ENCODE results near the gene GPATCH2L.

- TF ChIP-seq POLR2A (IDR thresholded peaks at IDR 0.05), result no peak
- TF ChIP-seq, protein P1, sequence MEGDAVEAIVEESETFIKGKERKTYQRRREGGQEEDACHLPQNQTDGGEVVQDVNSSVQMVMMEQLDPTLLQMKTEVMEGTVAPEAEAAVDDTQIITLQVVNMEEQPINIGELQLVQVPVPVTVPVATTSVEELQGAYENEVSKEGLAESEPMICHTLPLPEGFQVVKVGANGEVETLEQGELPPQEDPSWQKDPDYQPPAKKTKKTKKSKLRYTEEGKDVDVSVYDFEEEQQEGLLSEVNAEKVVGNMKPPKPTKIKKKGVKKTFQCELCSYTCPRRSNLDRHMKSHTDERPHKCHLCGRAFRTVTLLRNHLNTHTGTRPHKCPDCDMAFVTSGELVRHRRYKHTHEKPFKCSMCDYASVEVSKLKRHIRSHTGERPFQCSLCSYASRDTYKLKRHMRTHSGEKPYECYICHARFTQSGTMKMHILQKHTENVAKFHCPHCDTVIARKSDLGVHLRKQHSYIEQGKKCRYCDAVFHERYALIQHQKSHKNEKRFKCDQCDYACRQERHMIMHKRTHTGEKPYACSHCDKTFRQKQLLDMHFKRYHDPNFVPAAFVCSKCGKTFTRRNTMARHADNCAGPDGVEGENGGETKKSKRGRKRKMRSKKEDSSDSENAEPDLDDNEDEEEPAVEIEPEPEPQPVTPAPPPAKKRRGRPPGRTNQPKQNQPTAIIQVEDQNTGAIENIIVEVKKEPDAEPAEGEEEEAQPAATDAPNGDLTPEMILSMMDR (IDR thresholded peaks at IDR 0.05), result no peak
Observed at GRCh38 chr14:76228138-76228537, 76.4 kb downstream of the GPATCH2L start.
